ENCODE measurements around the gene COL4A6. TPM values are rescaled to one million over a fixed set of nuclear protein-coding genes. Genes with fewer than 3 reads are reported as not detected.

Gene COL4A6
- total and polyA plus RNA-seq, 9 donors = 3.3 to 32.1 (median 11.7) TPM

- H3K4me3 ChIP-seq = no peak overlapping the region
- intact Hi-C loops (cut with DNase I) = no loop called here
- H3K27ac ChIP-seq = no peak overlapping the region
- H3K9me3 ChIP-seq = no peaks in the 10 kb centered on the region
- no peak for TF ChIP-seq POLR2A (IDR thresholded peaks at IDR 0.05)
- TF ChIP-seq EP300 (IDR thresholded peaks at IDR 0.05) = no peak
- TF ChIP-seq CTCF (IDR thresholded peaks at IDR 0.05) = no peak
- 68 to 74% (median 73%) methylated on average over 4 of the region's 4 CpGs for WGBS, 3 donors
- H3K27me3 ChIP-seq = no peaks in the 10 kb centered on the region
- H3K4me1 ChIP-seq (ENCODE audit: insufficient read depth) = no peaks in the 10 kb centered on the region
- no peak for DNase-seq
- H3K36me3 ChIP-seq = no peaks in the 10 kb centered on the region
Measured at GRCh38 chrX:108162265-108162664, 276.0 kb downstream of the COL4A6 start.

- no peaks in the 10 kb centered on the region for H3K27me3 ChIP-seq
- no peak for TF ChIP-seq EP300 (IDR thresholded peaks at IDR 0.05)
- TF ChIP-seq CTCF (IDR thresholded peaks at IDR 0.05) = no peak
- TF ChIP-seq POLR2A (IDR thresholded peaks at IDR 0.05) = no peak
Measured at GRCh38 chrX:108160309-108160708, 277.9 kb downstream of the COL4A6 start.

GRCh38 chrX:108159028-108159670 lies 279.1 kb downstream of the COL4A6 start:
- Histone ChIP-seq H3K27ac (no peak overlapping the region), H3K4me3 (no peak overlapping the region), H3K9me3 (no peaks in the 10 kb centered on the region), H3K4me1 (ENCODE audit: insufficient read depth) (no peaks in the 10 kb centered on the region), H3K36me3 (no peaks in the 10 kb centered on the region), H3K27me3 (no peaks in the 10 kb centered on the region)
- intact Hi-C loops (cut with DNase I) = no loop called here
- TF ChIP-seq POLR2A (IDR thresholded peaks at IDR 0.05) (no peak), CTCF (IDR thresholded peaks at IDR 0.05) (no peak), EP300 (IDR thresholded peaks at IDR 0.05) (no peak)
- 86 to 90% (median 88%) methylated on average over 11 of the region's 11 CpGs for WGBS, 3 donors
- no peak for DNase-seq

More at GRCh38 chrX:108160309-108160708, 277.9 kb downstream of the COL4A6 start:
- Histone ChIP-seq H3K4me3 (no peak overlapping the region), H3K9me3 (no peaks in the 10 kb centered on the region), H3K27ac (no peak overlapping the region), H3K36me3 (no peaks in the 10 kb centered on the region), H3K4me1 (ENCODE audit: insufficient read depth) (no peaks in the 10 kb centered on the region)
- intact Hi-C loops (cut with DNase I) = loop anchor here in 1 of 4 donors (1.0 kb wide), 1 partner anchor 23 kb away; no protein-coding TSS in a partner anchor
- DNase-seq = no peak
- 71 to 79% (median 76%) methylated on average over 5 of the region's 5 CpGs for WGBS, 3 donors

GRCh38 chrX:108157628-108158027 lies 280.6 kb downstream of the COL4A6 start:
- DNase-seq = no peak
- WGBS, 3 donors = 69 to 71% (median 71%) methylated on average over 3 of the region's 3 CpGs
- Histone ChIP-seq H3K4me3 (no peak overlapping the region), H3K9me3 (no peaks in the 10 kb centered on the region), H3K27me3 (no peaks in the 10 kb centered on the region), H3K4me1 (ENCODE audit: insufficient read depth) (no peaks in the 10 kb centered on the region), H3K36me3 (no peaks in the 10 kb centered on the region), H3K27ac (no peak overlapping the region)
- intact Hi-C loops (cut with DNase I) = no loop called here
- TF ChIP-seq EP300 (IDR thresholded peaks at IDR 0.05) (no peak), POLR2A (IDR thresholded peaks at IDR 0.05) (no peak), CTCF (IDR thresholded peaks at IDR 0.05) (no peak)
